ENCODE measurements around the gene UBE2V1.

Gene UBE2V1

DNA sequence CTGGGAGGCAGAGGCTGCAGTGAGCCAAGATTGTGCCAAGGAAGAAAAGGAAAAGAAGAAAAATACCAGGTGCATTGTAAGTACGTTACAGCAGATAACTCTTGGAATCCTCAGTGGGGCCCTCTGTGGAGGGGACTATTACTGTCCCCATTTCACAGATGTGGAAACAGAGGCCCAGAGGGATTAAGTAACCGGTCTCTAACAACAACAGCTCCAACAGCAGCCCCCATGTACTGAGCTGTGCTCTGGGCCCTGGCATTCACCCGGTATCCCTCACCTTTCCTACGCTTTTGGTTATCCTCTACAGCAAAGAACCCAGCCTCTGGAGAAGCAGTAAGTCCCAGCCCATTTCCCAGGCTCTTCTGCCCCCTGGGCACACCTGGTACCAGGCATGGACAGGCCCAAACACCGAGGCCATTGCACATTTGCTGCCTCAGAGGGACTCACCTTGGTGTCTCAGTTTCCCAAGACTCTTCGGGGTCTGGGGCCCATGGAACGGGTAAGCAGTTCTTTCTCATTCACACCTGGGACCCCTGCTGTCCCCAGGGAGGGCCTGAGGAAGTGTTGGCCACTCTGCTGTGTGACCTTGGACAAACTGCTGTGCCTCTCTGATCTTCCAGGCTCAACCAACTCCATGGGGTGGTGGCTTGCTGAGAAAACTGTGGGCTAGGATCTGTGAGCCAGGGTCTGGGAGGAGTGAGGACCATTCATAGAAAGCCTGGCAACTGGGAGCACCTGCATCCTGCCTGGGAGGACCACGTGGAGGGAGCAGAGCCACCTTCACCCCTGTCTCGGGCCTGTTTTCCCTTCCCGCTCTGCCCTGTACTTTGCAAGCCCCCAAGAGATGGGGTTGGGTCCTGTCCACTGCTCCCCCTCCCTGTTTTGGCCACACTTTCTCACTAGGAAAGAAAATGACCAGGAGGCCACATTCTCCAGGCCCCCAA is 70.3 kb downstream of the UBE2V1 start:
- DNase-seq (ENCODE audit: insufficient read length) (no peak), FAIRE-seq (no peak)
- TF ChIP-seq POLR2AphosphoS5 (IDR thresholded peaks at IDR 0.05; ENCODE audit: low read depth, low read length) (no peak), TAF1 (IDR thresholded peaks at IDR 0.05; ENCODE audit: borderline replicate concordance, low read depth, low read length) (no peak), POLR2A (IDR thresholded peaks at IDR 0.05; ENCODE audit: low read depth, low read length) (no peak)

DNA sequence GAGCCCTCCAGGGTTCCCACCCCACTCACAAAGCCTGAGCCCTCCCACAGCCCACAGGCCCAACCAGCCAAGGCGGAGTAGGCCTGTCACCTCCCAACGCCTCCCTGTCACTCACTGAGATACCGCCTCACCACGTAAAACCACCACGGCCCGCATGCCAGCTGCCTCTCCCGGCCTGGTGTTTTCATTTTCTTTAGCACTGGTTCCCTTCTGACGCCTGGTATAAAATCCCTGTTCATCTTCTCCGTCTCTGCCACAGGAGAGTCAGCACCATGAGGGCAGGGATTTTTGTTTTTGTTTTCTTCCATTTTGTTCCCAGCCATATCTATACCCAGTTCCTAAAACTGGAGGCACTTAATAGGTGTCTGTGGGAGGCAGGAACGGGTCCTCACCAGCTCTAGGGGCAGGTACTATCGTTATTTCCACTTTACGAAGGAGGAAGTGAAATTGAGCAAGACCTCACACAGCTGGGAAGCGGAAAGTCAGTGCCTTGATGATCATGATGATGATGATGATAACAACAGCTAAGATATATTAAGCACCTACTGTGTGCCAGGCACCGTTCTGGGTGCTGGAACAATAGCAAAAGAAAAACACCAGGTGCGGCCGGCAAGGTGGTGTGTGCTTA is 71.6 kb downstream of the UBE2V1 start:
- FAIRE-seq (no peak), DNase-seq (ENCODE audit: insufficient read length) (no peak)
- TF ChIP-seq POLR2A (IDR thresholded peaks at IDR 0.05; ENCODE audit: low read depth, low read length) (no peak), TAF1 (IDR thresholded peaks at IDR 0.05; ENCODE audit: borderline replicate concordance, low read depth, low read length) (no peak), POLR2AphosphoS5 (IDR thresholded peaks at IDR 0.05; ENCODE audit: low read depth, low read length) (no peak)

DNA sequence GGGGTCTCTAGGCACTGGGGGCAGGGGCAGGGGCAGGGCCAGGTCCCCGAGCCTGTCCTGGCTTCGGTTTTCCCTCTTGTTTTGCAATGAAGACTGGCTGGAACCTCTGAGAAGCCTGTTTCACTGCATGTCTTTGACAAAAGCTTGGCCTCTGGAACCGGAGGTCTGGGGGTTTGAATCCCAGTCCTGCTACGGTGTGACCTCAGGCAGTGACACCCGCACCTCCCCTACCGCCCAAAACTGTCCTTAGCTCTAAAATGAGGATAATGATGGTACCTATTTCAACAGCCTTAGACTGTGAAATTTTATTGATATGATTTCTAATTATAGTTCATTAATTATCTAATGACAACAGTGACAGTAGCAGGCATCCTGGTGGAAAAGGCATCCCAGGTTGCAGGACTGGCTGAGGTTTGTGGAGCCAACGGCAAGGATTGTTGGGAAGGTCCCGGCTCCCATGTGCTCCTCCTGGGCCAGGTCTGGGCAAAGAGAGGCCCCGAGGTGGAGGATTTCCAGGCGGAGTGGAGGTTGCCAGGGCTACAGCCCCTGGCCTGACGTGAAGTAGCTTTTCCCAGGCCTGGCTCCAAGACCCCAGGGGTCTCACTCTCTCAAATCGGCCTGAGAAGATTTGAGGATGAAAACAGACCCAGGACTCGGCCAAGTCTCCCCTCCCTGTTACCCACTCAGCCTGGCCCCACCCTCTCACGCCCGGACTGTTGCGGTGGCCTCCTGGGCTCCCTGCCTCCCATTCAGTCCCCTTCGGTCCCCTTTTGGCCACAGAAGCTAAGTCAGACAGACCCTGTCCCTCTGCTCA is 72.3 kb downstream of the UBE2V1 start:
- DNase-seq (ENCODE audit: insufficient read length) (no peak), FAIRE-seq (no peak)
- TF ChIP-seq TAF1 (IDR thresholded peaks at IDR 0.05; ENCODE audit: borderline replicate concordance, low read depth, low read length) (no peak), POLR2AphosphoS5 (IDR thresholded peaks at IDR 0.05; ENCODE audit: low read depth, low read length) (no peak), POLR2A (IDR thresholded peaks at IDR 0.05; ENCODE audit: low read depth, low read length) (no peak)

DNA sequence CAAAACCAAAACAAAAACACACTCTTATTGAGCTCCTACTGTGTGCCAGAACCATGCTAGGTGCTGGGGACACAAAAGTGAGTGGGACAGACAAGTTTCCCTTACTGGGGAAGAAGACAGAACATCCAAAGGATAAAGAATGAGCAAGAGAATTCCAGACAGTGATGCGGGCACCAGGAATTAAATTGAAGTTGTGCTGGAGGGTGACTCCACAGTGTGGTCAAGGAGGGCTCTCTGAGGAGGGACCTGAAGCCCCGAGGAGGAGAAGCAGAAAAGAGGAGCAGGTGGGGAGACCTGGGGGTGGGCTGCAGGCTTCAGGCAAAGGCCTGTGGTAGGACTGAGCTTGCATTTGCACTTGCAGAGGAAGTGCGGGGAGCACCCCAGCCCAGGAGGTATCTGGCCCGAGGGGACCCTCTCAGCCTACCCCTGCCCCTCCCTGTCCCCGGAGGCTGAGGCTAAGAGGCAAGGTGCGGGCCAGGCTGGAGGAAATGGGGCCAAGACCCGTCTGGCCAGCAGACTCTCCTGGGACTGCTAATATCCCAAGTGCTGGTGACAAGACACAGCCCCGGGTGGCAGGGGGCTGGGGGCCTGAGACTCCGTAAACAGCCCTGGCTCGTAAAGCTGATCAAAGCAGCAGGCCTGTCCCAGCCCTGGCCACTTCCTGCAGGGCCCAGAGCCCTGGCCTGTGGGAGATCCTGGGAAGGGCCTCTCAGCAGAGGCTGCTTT is 73.1 kb downstream of the UBE2V1 start:
- DNase-seq (ENCODE audit: insufficient read length) (no peak), FAIRE-seq (no peak)
- TF ChIP-seq POLR2AphosphoS5 (IDR thresholded peaks at IDR 0.05; ENCODE audit: low read depth, low read length) = no peak

DNA sequence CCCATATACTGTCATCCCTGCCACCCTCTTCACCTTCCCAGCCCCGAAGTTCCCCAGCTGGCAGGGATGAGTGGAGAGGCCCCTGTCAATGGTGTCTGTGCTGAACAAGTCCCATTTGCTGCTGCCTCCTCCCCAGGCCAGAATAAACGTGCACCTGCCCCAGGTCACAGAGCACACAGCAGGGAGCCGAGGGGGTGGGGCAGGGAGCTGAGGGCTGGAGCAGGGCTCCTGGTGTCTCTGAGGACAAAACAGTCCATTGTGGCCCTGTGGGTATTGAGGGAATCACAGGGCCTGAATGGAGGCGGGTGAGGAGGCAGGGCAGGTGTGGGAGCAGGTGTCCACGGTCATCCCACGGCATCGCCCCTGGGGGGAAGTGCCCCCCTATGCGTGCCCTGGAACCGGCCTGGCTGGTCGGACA is 74.4 kb downstream of the UBE2V1 start:
- no peak for FAIRE-seq
- TF ChIP-seq POLR2A (IDR thresholded peaks at IDR 0.05; ENCODE audit: low read depth, low read length) (no peak), TAF1 (IDR thresholded peaks at IDR 0.05; ENCODE audit: borderline replicate concordance, low read depth, low read length) (no peak)
- DNase-seq (ENCODE audit: insufficient read length) = no peak

GRCh38 chr20:50038169-50038568 is 74.8 kb downstream of the UBE2V1 start:
- no peak for FAIRE-seq
- no peak for DNase-seq (ENCODE audit: insufficient read length)
- TF ChIP-seq TAF1 (IDR thresholded peaks at IDR 0.05; ENCODE audit: borderline replicate concordance, low read depth, low read length) = no peak
- no peak for TF ChIP-seq POLR2AphosphoS5 (IDR thresholded peaks at IDR 0.05; ENCODE audit: low read depth, low read length)

GRCh38 chr20:50037575-50037974 is 75.4 kb downstream of the UBE2V1 start:
- FAIRE-seq (no peak), DNase-seq (ENCODE audit: insufficient read length) (no peak)
- TF ChIP-seq TAF1 (IDR thresholded peaks at IDR 0.05; ENCODE audit: borderline replicate concordance, low read depth, low read length) = no peak
- no peak for TF ChIP-seq POLR2AphosphoS5 (IDR thresholded peaks at IDR 0.05; ENCODE audit: low read depth, low read length)
- TF ChIP-seq POLR2A (IDR thresholded peaks at IDR 0.05; ENCODE audit: low read depth, low read length) = no peak

- no peak for DNase-seq (ENCODE audit: insufficient read length)
- no peak for FAIRE-seq
- no peak for TF ChIP-seq POLR2A (IDR thresholded peaks at IDR 0.05; ENCODE audit: low read depth, low read length)
- no peak for TF ChIP-seq POLR2AphosphoS5 (IDR thresholded peaks at IDR 0.05; ENCODE audit: low read depth, low read length)
- no peak for TF ChIP-seq TAF1 (IDR thresholded peaks at IDR 0.05; ENCODE audit: borderline replicate concordance, low read depth, low read length)
Measured at GRCh38 chr20:50037123-50037522, 75.8 kb downstream of the UBE2V1 start.

DNA sequence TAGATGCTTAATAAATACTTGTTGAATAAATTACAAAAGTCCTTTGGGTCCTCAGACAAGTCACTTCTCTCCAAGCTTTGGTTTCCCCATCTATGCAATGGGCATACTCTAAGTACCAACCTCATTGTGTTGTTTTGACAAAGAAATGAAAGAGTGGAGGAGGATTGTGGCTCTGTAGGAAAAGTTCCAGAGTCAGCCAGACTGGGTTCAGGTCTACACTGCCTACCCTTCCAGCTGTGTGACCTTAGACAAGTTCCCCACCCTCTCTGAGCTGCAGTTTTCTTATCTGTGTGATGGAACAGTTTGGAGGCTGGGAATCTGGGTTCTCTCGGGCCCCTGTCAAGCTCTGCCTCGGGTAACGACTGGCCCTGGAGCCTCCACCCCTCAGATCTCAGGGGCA is 76.2 kb downstream of the UBE2V1 start:
- FAIRE-seq (no peak), DNase-seq (ENCODE audit: insufficient read length) (no peak)
- TF ChIP-seq POLR2A (IDR thresholded peaks at IDR 0.05; ENCODE audit: low read depth, low read length) = no peak
- TF ChIP-seq TAF1 (IDR thresholded peaks at IDR 0.05; ENCODE audit: borderline replicate concordance, low read depth, low read length) = no peak
- TF ChIP-seq POLR2AphosphoS5 (IDR thresholded peaks at IDR 0.05; ENCODE audit: low read depth, low read length) = no peak

- DNase-seq (ENCODE audit: insufficient read length) (no peak), FAIRE-seq (no peak)
- TF ChIP-seq POLR2A (IDR thresholded peaks at IDR 0.05; ENCODE audit: low read depth, low read length) (no peak), POLR2AphosphoS5 (IDR thresholded peaks at IDR 0.05; ENCODE audit: low read depth, low read length) (no peak), TAF1 (IDR thresholded peaks at IDR 0.05; ENCODE audit: borderline replicate concordance, low read depth, low read length) (no peak)
Measured at GRCh38 chr20:50034567-50035180, 78.3 kb downstream of the UBE2V1 start.
